ENCODE data around the gene SPHK2.

DNA sequence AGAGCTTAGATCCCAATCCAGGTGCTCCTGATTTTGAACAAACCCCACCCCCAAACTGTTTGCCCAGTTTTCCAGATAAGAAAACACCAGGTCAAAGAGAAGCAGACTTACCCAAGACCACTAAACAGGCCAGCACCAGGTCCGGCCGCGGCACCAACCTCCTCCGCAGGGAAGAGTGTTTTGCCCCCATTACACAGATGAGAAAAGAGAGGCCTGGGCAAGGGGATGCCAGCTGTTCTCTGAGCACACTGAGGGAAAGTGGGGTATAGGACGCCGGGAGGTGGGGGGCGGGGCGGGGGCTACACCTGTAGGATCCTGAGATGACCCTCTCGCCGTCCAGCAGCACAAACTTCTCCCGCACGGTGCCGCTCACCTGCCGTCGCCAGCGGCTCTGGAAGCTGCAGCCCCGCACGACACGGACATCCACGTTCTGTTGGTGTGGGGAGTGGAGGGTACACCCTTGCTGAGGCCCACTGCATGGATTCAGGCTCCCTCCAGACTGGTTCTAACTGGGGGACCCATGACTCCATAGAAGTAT lies 9.7 kb upstream of the SPHK2 start:
- TF ChIP-seq POLR2A (IDR thresholded peaks at IDR 0.05; ENCODE audit: low read length) = no peak
- TF ChIP-seq GATA1 (IDR thresholded peaks at IDR 0.05; ENCODE audit: low read depth, low read length) = no peak
